Mammary epithelial cell (primary cell): ENCODE results near the gene FPGS.

ENCODE experiments used
- CTCF ChIP-seq, 2 donors: IDR thresholded peaks in 1 of 2; conservative IDR thresholded peaks in 1 of 2; 2 replicates each; pipeline ENCODE4 v1.5.1; 2011 to 2012; ENCODE audit warnings: inconsistent platforms in 2 of 2, low read length in 2 of 2, mild to moderate bottlenecking in 2 of 2, control low read depth in 1 of 2, low read depth in 1 of 2; ENCODE audit not compliant: insufficient read depth in 1 of 2; ENCODE audit errors: extremely low read depth in 1 of 2
- EZH2 ChIP-seq: IDR thresholded peaks from 2 replicates; pipeline ENCODE4 v1.6.1; 2012; ENCODE audit warnings: low read length, inconsistent platforms, borderline replicate concordance

- TF ChIP-seq CTCF (conservative IDR thresholded peaks at IDR 0.05 in 1 of 2, IDR thresholded peaks at IDR 0.05 in 1 of 2; ENCODE audit: extremely low read depth in 1 of 2, insufficient read depth in 1 of 2, low read depth in 1 of 2, low read length in 2 of 2) (no peak), EZH2 (no peak)
Observed at GRCh38 chr9:127855522-127855921, 52.8 kb downstream of the FPGS start.
